GM12864 (cell line): ENCODE data around the gene ABI1.

Source experiments
- DNase-seq: peaks from one replicate; pipeline ENCODE4 v3.0.0-alpha.2; 2011; ENCODE audit warnings: low read depth
- H3K4me3 ChIP-seq: 2 replicates; pipeline ENCODE4 v1.5.1; 2011; ENCODE audit warnings: mild to moderate bottlenecking, low read depth, low read length, control low read depth
- CTCF ChIP-seq: IDR thresholded peaks from 2 replicates; pipeline ENCODE4 v1.5.1; 2011; ENCODE audit warnings: low read depth, mild to moderate bottlenecking, moderate library complexity, low read length, control low read depth, inconsistent platforms; ENCODE audit errors: missing control alignments

ABI1 gene

GRCh38 chr10:26741368-26741767 is 119.4 kb downstream of the ABI1 start:
- TF ChIP-seq CTCF = no peak
- DNase-seq = no peak
- no peak overlapping the region for H3K4me3 ChIP-seq

GRCh38 chr10:26739071-26739631 is 121.6 kb downstream of the ABI1 start:
- TF ChIP-seq CTCF = no peak
- DNase-seq = peak; percentile 56
- no peak overlapping the region; the same call in 1 of the 2 replicates for H3K4me3 ChIP-seq

- no peak for TF ChIP-seq CTCF
- DNase-seq = no peak
- no peak overlapping the region for H3K4me3 ChIP-seq
Measured at GRCh38 chr10:26738301-26738911, 122.4 kb downstream of the ABI1 start.

GRCh38 chr10:26737730-26738129 is 123.0 kb downstream of the ABI1 start:
- TF ChIP-seq CTCF = no peak
- DNase-seq = peak; percentile 91
- no peak overlapping the region for H3K4me3 ChIP-seq

DNA sequence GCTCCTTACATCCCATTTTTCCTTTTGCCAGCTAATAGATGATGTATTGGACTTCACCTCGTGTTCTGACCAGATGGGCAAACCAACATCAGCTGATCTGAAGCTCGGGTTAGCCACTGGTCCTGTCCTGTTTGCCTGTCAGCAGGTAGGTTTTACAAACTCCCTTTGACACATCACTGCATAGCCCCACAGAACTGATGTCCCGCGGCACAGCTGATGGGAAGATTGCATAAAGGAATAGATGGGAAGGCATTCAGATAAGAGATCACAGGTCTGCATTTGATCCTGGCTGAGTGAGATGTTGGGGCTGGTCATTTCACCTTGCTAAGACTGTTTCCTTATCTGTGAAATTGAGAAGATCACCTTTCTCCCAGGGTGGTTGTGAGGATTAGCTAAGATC is 125.3 kb downstream of the ABI1 start:
- no peak overlapping the region for H3K4me3 ChIP-seq
- no peak for TF ChIP-seq CTCF
- DNase-seq = no peak

DNA sequence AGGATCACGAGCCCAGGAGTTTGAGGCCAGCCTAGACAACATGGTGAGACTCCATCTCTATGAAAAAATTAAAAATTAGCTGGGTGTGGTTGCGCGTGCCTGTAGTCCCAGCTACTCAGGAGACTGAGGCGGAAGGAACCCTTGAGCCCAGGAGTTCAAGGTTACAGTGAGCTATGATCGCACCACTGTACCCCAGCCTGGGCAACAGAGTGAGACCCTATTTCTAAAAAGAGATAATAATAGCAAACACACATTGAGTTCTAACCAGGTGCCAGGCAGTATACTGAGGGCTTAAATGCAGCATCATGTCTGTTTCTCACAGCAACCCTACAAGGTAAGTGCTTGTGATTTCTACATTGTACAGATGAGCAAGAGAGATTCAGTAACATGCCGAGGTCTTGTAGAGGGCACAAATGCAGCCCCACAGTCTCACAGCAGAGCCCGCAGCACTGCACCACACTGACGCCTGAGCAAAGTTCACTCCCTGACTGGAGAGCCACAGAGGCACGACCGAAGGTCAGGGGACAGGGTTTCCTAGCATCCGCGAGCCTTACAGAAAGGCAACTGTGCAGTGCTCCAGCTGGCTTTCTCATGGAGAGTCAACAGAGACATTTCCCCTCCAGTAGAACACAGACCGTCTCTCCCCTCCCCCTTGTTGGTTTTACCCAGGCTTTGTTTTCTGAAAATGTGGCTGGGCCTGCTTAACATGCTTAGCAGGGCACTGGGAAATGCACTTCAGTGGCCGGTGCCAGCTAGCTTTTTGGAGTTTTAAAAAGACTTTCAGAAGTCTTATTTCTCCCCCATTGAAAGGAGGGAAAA is 126.8 kb downstream of the ABI1 start:
- TF ChIP-seq CTCF = no peak
- DNase-seq = no peak
- H3K4me3 ChIP-seq = no peak overlapping the region

DNA sequence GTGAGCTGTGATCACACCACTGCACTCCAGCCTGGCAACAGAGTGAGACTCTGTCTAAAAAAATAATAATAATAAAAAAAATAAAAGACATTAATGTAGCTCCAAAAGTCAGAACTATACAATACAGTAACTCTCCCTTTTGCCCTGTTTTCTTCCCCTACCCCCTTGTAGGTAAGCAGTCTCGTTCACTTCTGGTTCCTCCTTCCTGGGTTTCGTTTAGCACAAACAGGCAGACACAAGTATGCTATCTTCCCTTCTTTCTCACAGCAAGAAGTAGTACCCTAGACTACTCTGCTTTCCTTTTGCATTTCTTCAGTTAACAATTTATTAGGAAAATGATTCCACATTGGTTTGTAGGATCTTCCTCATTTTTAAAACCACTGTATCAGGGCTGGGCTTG is 130.2 kb downstream of the ABI1 start:
- TF ChIP-seq CTCF = no peak
- DNase-seq = no peak
- H3K4me3 ChIP-seq = no peak overlapping the region
